NCI-H1092 treated with DMSO at 0.1 percent for 48 hours (cell line): ENCODE measurements around the gene CNKSR1.

ENCODE experiments used
- DNase-seq: peaks from one replicate; lab custom pipeline; 2025; lab: John Stamatoyannopoulos, UW

CNKSR1 gene

GRCh38 chr1:26160527-26161414 lies 16.5 kb upstream of the CNKSR1 start:
- DNase-seq, result peak; percentile 23

GRCh38 chr1:26161415-26162219 lies 15.7 kb upstream of the CNKSR1 start:
- DNase-seq, result peak; percentile 65

- no peak for DNase-seq
Measured at GRCh38 chr1:26162220-26162709, 15.0 kb upstream of the CNKSR1 start.

DNA sequence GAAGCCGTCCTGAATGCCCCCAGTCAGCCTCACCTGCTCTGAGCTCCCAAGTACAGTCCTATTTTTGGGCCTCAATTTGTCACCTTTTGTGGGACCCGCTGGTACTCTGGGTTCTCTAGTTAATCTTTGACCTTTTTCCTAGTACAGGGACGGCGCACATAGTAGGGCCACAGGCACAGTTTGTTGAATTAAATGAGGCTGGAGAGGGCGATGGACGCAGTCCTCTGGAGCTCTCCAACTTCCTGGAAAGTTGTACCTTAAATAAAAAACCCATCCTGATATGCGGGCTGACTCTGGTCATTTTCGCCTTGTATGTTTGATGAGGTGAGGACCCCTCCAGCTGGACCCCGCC lies 13.6 kb upstream of the CNKSR1 start:
- DNase-seq, result no peak

DNA sequence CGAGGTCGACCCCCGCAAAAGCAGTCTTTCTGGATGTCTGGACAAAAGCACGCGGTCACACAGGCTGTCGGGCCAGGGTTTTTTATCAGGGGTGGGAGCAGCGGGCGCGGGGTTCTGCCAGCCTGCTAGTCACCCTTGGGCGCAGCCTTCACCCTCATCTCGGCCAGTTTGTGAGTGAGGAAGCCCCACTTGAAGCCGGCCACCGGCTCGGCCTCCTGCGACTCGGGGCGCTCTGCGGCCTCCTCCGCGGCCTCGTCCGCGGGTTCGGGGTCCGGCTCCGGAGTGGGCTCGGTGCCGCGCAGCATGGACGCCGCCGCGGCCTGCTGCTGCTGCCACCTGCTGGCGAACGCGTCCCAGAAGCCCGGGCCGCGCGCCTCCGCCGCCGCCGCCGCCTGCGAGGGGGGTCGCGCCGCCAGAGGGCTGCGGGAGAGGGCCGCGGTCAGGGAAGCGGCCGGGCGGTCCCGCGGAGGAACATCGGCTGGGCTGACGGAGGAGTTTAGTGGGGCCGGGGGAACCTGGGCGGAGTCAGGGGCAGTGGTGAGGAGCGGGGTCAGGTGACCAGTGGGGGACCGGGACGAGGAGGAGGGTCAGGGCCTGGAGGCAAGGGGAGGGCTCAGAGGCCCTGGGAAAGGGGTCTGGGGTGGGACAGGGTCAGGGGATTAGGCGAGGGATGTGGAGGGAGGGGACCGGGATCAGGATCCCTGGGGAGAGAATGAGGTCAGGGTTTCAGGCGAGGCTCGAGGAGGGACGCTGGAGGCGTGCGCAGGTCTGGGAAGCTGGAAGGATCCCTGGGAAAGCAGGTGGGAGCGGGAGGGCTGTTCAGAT lies 13.0 kb upstream of the CNKSR1 start:
- no peak for DNase-seq

DNA sequence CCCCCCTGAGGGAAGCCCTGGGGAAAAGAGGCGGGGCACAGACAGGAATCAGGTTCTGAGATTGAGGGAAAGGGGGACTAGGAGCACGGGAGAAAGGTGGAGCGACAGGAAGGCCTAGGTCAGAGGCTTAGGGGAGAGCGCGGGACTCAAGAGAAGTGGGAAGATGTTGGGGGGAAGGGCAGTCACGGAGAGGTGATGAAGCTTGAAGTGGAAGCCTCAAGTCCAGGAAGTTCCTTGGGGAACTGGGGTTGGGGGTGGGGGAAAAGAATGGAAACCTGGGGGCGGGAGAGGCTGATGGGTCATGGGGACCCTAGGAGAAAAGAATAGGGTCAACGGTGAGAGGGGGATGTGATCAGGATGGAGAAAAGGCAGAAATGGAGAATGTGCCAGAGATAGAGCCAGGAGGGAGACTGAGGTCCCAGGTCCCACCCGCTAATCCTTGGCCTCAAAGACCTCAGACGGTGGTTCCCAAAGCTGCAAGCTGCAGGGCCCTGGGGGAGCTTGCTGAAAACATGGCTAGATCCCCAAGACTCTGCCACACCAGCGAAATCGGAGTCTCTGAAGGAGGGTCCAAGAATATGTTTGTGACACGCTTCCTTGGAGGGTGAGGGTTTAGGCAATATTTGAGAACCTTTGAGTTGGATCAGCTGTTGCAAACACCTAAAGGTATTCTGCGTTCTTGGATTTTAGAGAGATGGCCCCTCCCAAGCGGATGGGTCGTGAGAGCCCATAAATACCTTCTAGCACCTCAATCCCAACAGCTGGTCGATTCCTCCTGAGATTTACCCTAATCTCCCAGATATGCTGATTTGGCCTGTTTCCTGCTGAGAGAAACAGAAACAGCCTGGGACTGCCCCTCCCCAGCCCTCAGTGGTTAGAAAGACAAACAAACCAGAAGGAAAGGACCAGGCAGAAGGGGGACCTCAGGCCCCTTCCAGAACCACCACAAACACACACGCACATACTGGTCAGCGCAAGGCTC lies 12.1 kb upstream of the CNKSR1 start:
- no peak for DNase-seq

- DNase-seq, result no peak
Measured at GRCh38 chr1:26166719-26167281, 10.5 kb upstream of the CNKSR1 start.

- peak; percentile 89 for DNase-seq
Measured at GRCh38 chr1:26168410-26169197, 8.7 kb upstream of the CNKSR1 start, which contains the start of gene C1orf232. C1orf232 (minus strand) TSS chr1:26168963; CDS start chr1:26168499, 464 bp downstream.

DNA sequence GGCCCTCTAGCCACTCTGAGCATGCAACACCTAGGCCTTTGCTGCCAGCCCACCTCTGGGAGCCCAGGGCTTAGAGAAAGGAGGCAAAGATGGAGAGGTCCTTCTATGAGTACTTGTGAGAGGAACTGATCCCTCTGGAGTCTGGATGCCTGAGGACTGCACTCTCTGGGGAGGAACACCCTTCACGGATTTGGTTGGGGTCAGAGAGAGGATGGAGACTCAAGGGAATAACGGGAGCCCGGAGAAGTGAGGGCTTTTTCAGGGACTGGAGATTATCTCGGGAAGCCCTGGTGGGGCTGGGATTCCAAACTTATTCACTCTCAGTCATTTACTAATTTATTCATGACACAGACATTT lies 8.1 kb upstream of the CNKSR1 start:
- DNase-seq, result no peak

DNA sequence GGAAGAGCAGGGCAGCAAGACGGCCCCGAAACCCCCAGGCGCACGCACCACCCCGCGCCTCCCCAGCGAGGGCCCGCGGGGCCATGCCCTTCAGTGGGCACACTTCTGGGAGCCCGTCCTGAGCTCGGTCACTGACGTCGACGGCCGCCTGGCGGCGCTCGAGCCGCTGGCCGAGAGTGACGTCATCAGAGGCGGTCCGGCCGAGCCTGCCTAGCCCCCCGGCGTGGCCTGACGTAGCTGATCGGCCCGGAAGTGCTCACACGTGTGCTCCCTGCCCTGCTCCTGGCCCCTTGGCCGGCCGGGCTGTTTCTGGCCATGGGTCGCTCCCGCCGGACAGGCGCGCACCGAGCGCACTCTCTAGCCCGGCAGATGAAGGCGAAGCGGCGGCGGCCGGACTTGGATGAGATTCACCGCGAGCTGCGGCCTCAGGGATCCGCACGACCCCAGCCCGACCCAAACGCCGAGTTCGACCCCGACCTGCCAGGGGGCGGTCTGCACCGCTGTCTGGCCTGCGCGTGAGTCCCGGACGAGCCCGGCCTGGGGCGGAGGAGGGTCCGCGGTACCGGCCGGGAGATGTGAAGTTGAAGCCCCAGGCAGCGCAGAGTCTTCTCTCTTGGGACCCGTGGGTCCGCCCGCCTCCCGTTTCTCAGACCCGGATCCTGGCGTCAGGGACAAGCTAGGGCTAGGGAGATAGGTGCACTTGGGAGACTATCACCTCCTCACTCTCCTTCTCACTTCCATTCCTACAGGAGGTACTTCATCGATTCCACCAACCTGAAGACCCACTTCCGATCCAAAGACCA lies 7.4 kb upstream of the CNKSR1 start, which contains the start of gene ZNF593:
ZNF593 (plus strand) TSS at position 240 of the 803 bp plus-strand sequence; CDS start at position 316, 76 bp downstream.
- DNase-seq, result peak; percentile 89

DNA sequence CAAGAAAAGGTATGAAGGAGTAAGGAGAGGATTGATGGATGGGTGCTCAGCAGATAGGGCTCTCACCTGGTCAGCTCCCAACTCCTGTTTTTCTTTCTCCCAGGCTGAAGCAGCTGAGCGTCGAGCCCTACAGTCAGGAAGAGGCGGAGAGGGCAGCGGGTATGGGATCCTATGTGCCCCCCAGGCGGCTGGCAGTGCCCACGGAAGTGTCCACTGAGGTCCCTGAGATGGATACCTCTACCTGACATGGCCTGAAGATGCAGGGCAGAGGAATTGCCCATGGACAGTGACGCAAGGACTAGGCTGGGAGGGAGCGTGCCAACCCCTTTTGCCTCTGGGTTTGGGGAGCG lies 6.8 kb upstream of the CNKSR1 start:
- no peak for DNase-seq

DNA sequence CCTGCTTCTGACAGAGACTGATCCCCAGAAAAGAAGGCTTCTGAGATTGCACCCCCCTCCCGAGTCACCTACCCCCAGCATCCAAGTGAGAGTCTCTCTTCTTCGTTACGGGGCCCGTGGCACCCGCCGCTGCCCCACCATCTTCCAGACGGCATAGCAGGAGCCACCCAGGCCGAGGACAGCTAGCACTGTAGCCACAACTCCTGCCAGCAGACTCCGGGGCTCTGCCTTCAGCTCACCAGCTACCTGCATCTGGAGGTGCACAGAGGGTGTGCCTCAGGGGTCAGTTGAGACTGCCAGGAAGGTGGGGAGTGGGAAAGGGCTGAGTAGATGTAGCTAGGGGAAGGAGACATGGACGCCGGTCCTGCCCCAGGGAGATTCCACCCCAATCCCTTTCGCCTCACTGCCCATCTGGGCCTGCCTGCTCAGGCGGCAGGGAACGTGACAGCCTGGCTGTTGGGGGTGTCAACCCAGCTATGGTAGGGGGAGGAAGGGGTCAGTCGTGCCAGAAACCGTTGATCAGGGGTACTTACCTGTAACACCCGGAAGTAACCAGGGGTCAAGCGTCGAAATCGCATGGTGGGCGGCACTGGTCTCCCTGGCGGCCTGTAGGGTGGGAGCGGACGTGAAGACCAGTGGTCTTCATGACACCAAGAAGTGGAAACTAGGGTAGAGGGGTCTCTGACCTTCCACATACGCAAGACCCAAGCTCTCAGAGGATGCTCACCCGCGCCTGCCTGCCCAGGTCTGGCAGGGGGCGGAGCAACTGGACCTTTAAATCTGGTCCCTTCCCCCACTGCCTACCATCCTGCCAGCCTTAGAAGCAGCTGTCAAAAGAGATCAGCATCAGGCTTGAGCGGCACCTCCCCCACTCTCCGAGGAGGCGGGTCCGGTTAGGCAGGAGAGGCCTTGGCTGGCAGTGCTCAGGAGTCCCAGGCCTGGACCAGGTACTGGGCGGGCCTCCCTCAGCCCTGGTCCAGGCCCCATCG lies 5.9 kb upstream of the CNKSR1 start, which contains the start of gene ZNF593OS:
ZNF593OS (minus strand) TSS at position 749 of the 989 bp plus-strand sequence; CDS start at position 578, 171 bp downstream.
- DNase-seq, result no peak

GRCh38 chr1:26175346-26175745 lies 1.9 kb upstream of the CNKSR1 start:
- no peak for DNase-seq

DNA sequence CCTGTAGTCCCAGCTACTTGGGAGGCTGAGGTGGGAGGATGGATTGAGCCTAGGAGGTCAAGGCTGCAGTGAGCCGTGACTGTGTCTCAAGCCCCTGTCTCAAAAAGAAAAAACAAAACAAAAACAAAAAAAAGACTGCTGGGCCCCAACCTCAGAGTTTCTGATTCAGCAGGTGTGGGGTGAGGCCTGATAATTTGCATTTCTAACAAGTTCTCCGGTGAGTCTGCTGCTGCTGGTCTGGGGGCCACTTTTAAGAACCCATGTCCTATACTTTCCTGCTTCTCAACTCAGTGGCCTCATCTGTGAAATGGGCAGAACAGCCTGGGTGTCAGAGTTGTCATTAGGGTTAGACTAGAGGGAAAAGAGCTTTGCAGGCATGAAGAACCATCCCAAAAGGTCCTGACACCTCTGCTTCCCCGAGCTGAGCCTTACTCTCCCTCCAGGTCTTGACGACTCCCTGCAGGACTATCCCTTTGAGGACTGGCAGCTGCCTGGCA lies 2.8 kb downstream of the CNKSR1 start:
- no peak for DNase-seq

GRCh38 chr1:26181586-26182382 lies 4.5 kb downstream of the CNKSR1 start:
- DNase-seq, result no peak

DNA sequence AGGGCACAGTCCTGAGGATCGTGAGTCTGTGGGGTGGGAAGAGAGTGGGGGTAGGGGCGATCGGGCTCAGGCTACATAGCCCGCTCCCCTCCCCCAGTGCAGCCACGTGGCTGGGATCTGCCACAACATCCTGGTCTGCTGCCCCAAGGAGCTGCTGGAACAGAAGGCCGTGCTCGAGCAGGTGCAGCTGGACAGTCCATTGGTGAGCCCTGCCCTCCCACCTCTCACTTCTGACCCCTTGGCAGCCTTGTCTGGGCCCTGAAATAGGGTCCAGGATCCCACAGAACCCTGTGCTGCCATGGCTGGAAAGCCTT lies 5.0 kb downstream of the CNKSR1 start:
- no peak for DNase-seq

DNA sequence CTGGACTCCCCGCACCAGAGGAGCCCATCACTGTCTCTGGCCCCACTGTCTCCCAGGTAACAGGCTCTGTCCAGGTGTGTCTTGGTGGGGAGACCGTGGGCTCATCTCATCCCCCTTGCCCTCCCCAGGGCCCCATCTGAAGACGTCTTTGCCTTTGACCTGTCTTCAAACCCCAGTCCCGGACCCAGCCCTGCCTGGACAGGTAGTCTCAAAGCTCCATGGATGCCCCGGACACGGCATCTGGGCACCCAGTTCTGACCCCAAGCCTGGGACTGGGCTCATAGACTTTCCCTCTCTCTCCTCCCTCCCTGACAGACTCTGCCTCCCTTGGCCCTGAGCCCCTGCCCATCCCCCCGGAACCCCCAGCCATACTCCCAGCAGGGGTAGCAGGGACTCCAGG lies 6.8 kb downstream of the CNKSR1 start:
- no peak for DNase-seq
